GM19193 (cell line): Measurements from ENCODE around the gene RSU1.

ENCODE experiments used
- POLR2A ChIP-seq: IDR thresholded peaks from 4 replicates; pipeline ENCODE4 v1.6.1; 2011; ENCODE audit not compliant: insufficient read depth, insufficient read length; ENCODE audit errors: extremely low read depth

The RSU1 gene

DNA sequence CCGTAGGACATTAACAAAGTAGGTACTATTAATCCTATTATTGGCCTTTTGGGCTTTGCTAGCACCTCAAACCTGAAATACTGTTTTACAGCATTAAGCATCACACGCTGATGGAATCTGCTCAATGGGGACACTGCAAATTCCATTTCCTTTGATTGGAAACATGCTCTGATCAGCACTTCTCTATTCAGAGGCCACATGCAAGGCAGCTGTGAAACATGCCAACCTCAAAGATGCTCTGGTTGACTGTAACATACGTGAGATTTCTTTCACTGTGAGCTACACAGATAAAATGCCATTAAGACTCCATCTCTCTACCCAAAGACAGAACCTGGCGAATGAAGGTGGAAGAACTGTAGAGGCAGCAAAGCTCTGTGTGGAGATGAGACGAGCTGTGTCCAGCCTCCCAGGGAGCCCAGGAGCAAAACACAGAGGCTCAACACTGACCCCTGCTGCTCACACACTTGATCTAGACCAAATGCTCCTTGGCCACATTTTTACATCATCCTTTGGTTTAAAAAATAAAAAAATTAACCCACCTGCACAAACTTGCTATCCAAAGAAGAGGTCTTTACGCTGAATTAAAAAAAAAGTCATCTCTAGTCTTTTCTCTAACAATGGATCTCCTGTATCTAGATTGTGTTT lies 8.0 kb downstream of the RSU1 start:
- TF ChIP-seq POLR2A: no peak

- TF ChIP-seq POLR2A: no peak
Observed at GRCh38 chr10:16804123-16804522, 13.1 kb downstream of the RSU1 start.

- TF ChIP-seq POLR2A: no peak
Observed at GRCh38 chr10:16803464-16803863, 13.8 kb downstream of the RSU1 start.

GRCh38 chr10:16799621-16800020 lies 17.6 kb downstream of the RSU1 start:
- no peak for TF ChIP-seq POLR2A

GRCh38 chr10:16798571-16798970 lies 18.7 kb downstream of the RSU1 start:
- no peak for TF ChIP-seq POLR2A

DNA sequence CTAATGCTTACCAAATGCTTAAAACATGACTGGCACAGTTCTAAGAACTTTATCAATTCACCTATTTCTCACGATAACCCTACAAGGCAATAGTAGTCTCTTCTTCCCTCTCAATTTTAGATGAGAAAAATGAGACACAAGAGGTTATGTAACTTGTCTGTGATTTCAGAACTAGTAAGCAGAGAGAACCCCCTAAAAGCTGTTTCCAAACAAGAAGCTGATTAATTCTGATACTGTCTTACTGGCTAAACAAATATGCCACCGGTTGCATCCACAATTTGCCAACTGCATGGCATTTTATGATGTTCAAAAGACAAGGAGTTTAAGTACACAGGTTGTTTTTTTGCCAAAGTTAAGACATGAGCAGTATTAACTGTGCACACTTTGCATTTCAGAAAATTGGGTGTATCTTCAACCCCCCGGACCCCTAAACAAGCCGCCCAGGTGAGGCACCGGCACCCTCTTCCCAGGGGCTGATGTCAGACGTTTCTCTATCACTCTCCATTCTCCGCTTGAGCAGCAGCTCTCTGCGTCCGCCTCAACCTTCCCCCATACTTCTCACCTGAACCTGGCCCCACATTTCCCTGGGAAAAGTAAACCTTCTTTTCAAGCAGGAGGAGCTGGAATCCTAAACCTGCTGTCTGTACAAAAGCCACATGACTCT lies 21.7 kb downstream of the RSU1 start:
- no peak for TF ChIP-seq POLR2A

DNA sequence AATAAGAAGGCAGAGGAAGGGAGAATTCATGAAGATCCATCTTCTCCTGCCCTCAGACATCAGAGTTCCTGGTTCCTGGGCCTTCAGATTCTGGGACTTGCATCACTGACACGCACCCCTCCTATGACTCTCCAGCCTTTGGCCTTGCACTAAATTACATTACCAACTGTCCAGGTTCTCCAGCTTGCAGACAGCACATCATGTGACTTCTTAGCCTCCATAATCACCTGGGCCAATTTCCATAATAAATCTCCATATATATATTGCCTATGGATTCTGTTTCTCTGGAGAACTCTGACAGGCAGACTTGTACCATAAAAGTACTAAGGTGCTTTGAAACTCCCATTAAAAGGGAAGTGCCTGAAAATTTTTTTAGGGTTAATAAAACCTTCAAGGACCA lies 23.2 kb downstream of the RSU1 start:
- TF ChIP-seq POLR2A: no peak

DNA sequence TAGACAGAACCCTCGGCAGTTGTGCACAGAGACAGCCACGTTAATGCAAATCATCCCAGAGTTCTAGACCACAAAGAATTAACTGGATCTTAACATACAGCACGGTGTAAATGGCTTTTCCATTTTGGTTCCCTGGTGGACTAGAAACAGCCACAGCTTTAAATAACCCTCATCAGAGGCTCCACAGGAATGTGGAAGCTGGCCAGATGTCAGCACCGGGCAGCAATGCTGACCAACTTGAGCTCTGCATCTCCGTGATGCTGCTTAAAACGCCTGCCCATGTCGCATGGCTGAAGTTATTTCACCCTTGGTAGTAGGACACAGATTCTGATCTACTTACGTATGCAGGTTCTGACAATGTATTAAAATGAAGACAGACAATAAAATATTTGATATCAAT lies 24.5 kb downstream of the RSU1 start:
- no peak for TF ChIP-seq POLR2A

DNA sequence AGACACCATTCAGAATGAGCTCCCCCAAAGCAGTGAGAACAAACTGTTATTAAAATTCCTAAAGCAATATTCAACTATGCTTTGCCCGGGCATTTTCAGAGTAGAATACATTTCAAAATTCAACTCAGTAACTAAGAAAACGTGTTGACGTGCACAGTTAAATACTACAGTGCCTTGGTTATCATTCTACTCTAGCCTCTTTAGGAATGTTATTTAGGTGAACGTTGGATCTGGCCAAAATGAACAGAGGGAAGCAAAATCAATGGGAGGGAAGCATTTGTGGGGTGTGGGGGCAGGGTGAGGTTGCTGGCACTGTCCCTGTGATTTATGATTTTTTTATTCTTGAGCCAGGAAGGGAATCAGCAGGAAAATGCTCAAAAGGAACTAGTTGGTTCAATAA lies 27.5 kb downstream of the RSU1 start:
- no peak for TF ChIP-seq POLR2A

DNA sequence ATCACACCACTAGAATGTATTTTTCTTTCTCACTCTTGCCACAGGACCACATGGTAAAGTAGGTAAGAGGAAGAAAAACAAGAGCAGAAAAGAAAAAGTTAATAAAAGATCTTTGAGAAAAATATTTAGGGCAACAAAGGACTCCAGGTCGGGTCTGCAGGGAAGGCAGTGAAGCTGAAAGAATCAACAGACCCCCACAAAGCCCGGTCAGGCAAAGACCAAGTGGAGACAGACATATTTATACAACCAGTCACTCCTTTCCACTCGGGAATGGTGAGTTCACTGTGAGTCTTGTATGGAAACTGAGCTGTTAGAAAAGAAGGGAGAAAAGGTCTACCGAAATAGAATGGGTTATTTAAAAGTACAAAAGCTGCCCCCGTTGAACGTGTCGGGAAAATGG lies 28.0 kb downstream of the RSU1 start:
- TF ChIP-seq POLR2A: no peak

- no peak for TF ChIP-seq POLR2A
Observed at GRCh38 chr10:16788778-16789177, 28.4 kb downstream of the RSU1 start.

- no peak for TF ChIP-seq POLR2A
Observed at GRCh38 chr10:16788125-16788524, 29.1 kb downstream of the RSU1 start.

DNA sequence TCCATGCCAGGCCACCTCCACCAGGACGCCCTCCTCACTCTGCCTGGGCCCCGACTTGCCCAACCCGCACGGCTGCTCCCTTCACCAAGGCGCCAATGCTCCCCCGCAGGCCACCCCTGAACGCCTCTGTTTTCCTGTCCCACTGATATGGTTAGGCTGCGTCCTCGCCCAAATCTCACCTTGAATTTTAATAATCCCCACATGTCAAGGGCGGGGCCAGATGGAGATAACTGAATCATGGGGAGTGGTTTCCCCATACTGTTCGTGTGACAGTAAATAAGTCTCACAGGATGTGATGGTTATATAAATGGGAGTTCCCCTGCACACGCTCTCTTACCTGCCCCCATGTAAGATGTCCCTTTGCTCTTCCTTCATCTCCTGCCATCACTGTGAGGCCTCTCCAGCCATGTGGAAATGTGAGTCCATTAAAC lies 29.8 kb downstream of the RSU1 start:
- TF ChIP-seq POLR2A: no peak

DNA sequence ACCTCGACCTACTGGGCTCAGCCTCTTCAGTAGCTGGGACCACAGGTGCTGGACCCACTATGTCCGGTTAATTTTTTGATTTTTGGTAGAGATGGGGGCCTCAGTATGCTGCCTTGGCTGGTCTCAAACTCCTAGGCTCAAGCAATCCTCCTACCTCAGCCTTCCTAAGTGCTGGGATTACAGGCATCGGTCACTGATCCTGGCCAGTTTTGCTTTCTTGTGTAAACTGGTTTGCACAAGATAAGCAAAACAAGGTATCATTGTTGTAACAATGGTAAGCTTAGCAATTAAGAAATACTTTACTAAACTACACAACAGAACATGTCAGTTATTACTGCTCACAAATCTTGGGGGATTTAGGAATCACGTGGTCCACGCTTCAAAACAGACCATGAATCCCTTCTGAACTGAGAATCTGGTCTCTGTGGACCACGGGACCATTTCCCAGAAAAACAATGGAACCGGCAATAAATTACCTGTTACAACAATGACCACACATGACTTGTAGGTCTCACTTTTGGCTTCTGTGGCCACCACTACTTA lies 36.8 kb downstream of the RSU1 start:
- TF ChIP-seq POLR2A: no peak

DNA sequence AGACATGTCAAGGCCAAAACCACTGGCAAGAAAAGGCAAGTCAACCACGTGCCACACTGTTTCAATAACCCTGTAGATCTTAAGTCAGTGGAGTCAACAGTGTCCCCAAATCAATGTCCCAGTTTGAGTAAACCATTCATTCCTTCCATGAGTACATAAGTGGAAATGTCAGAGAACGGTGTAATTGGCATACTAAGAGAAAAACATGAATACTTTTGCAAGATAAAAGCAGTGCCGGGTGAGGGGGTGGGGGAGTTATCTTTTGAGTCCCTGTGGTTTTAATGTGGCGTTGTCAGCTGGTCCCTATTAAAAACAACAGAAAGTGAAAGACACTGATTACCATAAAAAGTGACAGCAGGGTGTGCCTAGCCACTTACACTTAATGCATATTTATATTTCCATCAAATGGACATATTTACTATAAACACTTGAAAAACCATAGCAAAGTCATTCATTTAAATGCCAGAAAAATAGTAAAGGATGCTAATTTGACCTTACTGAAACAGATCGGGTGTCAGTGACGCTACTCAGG lies 37.8 kb downstream of the RSU1 start:
- no peak for TF ChIP-seq POLR2A
